Measurements from ENCODE around the gene HEATR1. TPM values are rescaled to one million over a fixed set of nuclear protein-coding genes. Genes with fewer than 3 reads are reported as not detected.

Gene HEATR1
- total RNA-seq, 2 experiments from 2014 or later = 32.9 to 33.9 TPM

DNA sequence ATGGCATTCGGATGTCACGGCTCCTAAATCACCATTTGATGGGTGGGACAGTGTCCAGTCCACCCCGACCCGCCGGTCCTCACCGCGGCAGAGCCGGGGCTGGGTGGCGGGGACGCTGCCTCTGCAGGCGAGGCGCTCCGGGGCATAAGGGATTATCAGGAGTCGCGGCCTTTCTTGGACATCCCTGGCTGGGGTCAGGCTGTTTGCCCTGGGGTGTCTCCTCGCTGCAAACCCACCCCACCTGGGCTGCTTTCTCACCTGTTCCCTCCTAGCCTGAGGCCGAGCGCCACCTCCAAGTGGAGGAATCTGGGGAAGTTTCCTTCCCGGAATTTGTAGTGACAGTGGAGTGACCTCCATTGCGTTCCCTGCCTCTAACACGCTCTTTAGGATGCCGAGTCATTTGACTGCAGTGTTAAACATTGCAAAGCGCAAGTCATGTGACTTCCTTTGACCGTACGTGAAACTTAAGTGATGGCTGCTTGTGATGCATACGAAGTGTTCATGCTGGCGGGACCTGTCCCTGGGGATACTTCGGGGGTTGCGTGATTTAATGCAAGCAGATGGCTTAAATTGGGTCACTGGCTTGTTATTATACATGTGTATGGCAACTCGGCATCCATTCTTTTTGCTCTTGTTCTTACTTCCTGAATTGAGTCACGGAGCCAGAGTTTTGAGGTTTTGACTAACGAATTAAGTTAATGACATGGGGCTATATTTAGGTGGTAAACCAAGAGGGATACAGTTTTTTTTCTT, 80.0 kb downstream of the HEATR1 start:
- peaks cover 42% of the 10 kb centered on the region for H3K36me3 Mint-ChIP-seq (ENCODE audit: low read depth)
- CTCF ChIA-PET = interaction anchor here (0.9 to 1.1 kb wide), 2 partner anchors 10 kb away, joined by 4 read pairs; no protein-coding TSS in a partner anchor
- H3K4me1 Mint-ChIP-seq = peaks cover 47% of the 10 kb centered on the region
- H3K27me3 Mint-ChIP-seq = peaks cover 2% of the 10 kb centered on the region
- H3K9me3 Mint-ChIP-seq = no peaks in the 10 kb centered on the region
- DNase-seq = peak; percentile 69
- POLR2A ChIA-PET = interaction anchor here (0.5 to 2.6 kb wide), 20 partner anchors 8 to 272 kb away, joined by 3 to 18 read pairs (median 4); partner anchors contain the start of gene HEATR1
- peak overlapping the region; percentile 88 for H3K4me3 Mint-ChIP-seq
- peak overlapping the region; percentile 98 for H3K27ac Mint-ChIP-seq

DNA sequence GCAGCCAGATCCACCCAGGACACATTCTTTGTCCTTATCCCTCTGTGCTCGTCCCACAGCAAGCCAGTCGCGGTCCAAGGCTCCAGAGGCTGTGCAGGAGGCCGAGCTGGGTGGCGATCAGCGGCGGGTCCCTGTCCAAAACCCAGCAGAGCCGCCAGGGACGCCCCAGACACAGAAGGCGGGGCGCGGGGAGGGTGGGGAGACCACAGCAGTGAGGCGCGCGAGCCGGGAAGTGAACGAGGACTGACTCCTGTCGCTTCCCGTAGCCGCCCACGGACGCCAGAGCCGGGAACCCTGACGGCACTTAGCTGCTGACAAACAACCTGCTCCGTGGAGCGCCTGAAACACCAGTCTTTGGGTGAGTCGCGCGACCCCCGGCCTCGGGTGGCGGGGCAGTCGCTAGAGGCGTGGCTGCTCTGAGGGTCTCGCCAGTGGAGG, 80.6 kb downstream of the HEATR1 start, which contains the start of gene LGALS8:
Gene LGALS8, plus strand, starts transcription at position 279 of the 438 bp plus-strand sequence. CDS start 2,089 bp downstream, outside the sequence.
- H3K36me3 Mint-ChIP-seq (ENCODE audit: low read depth) = peaks cover 38% of the 10 kb centered on the region
- peaks cover 2% of the 10 kb centered on the region for H3K27me3 Mint-ChIP-seq
- no peaks in the 10 kb centered on the region for H3K9me3 Mint-ChIP-seq
- ChIA-PET CTCF (interaction anchor here (0.9 kb wide), 1 partner anchor 10 kb away, joined by 4 read pairs; no protein-coding TSS in a partner anchor), POLR2A (interaction anchor here (0.5 to 2.6 kb wide), 15 partner anchors 9 to 273 kb away, joined by 3 to 18 read pairs (median 3); partner anchors contain the start of gene HEATR1)
- peak; percentile 90 for DNase-seq
- H3K27ac Mint-ChIP-seq = peak within 1 kb of the TSS; percentile 98
- peaks cover 41% of the 10 kb centered on the region for H3K4me1 Mint-ChIP-seq
- H3K4me3 Mint-ChIP-seq = peak within 1 kb of the TSS; percentile 88

DNA sequence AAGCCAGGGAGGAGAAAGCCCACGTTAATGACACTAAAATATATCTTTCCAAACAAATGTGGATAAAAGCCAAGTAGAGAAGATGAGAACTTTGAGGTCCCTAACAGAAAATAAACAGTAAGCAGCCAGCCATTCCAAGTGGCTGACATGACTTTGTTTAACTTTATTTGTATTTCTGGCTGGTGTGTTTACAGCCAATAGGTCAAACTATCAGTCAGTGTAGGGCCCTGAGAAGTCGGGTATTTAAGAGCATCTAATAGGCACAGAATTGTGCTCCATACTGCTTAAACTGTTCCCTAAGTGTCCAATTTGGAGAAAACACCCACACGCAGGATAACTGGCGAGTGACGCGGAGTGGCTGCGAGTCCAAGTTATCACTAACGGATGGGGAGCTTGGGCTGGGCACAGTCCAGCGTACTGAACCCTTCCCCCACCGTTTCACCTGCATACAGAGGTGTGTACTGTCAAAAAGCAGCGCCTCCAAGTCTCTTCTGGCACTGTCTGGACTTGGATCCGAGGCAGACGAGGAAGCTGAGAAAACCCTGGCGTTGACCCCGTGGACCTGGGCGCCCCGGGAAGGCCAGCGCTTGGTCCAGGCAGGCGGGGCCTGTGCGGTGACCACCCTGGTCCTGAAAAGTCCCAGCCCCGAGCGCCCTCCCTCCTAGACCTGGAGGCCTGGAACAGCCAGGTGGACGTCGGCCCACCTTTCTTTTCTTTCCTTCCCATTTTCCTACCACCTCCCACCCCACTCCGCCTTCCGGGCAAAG, 81.2 kb downstream of the HEATR1 start:
- CTCF ChIA-PET = interaction anchor here (0.9 kb wide), 1 partner anchor 11 kb away, joined by 4 read pairs; no protein-coding TSS in a partner anchor
- Mint-ChIP-seq H3K9me3 (no peaks in the 10 kb centered on the region), H3K27ac (peak overlapping the region; percentile 98), H3K27me3 (peaks cover 2% of the 10 kb centered on the region), H3K4me1 (peaks cover 46% of the 10 kb centered on the region), H3K36me3 (ENCODE audit: low read depth) (peaks cover 35% of the 10 kb centered on the region), H3K4me3 (peak overlapping the region; percentile 88)
- POLR2A ChIA-PET = interaction anchor here (0.9 to 2.6 kb wide), 12 partner anchors 8 to 273 kb away, joined by 3 to 18 read pairs (median 4); partner anchors contain the start of gene HEATR1
- DNase-seq = no peak

DNA sequence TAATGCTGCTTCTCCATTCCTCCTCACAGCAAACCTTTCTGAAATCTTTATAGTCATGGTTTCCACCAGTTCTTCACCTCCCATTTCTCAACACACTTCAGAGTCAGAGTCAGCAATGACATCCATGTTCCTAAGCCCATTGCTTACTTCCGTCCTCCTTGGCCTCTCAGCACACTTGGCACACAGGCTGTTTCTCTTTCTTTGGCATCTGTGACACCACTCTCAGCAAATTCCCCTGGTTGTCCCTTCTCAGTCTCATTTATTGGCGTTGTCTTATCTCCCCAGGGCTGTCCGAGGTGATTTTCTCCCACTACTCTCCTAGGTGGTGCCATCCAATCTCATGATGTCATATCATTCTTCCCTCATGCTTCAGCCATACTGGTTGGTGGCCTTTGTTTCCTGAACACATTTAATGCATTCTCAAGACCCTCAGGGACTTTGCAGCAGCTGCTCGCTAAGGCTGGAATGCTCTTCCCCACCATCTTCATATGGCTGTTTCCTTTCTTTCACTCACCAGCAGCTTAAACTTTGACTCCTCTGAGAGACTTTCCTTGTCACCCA, 83.8 kb downstream of the HEATR1 start:
- CTCF ChIA-PET = no interaction called here
- no peaks in the 10 kb centered on the region for H3K9me3 Mint-ChIP-seq
- peaks cover 2% of the 10 kb centered on the region for H3K27me3 Mint-ChIP-seq
- no peak overlapping the region for H3K4me3 Mint-ChIP-seq
- H3K4me1 Mint-ChIP-seq = peaks cover 55% of the 10 kb centered on the region
- no peak overlapping the region for H3K27ac Mint-ChIP-seq
- DNase-seq = no peak
- POLR2A ChIA-PET = no interaction called here
- H3K36me3 Mint-ChIP-seq (ENCODE audit: low read depth) = peaks cover 21% of the 10 kb centered on the region

DNA sequence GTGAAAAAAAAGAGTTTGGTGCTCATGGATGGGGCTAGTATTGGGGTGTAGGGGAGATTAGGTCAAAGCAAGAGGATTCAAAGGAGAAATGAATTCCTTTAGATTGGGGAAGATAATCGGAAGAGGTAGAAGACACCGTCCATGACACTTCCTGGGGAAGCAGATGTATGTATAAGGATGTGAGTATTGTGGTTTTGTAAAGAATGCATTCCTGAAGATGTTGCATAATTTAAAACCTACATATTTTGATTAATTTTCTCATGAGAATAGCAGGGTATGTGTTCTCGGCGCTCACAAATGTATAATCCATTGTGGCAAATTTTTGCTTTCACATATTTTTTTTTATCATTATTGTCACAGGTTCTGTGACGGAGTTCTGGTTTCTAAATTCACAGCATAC, 86.0 kb downstream of the HEATR1 start:
- Mint-ChIP-seq H3K9me3 (no peaks in the 10 kb centered on the region), H3K27me3 (peaks cover 2% of the 10 kb centered on the region), H3K4me3 (no peak overlapping the region), H3K36me3 (ENCODE audit: low read depth) (peaks cover 12% of the 10 kb centered on the region), H3K4me1 (peaks cover 50% of the 10 kb centered on the region), H3K27ac (no peak overlapping the region)
- ChIA-PET POLR2A (no interaction called here), CTCF (no interaction called here)
- DNase-seq = no peak

DNA sequence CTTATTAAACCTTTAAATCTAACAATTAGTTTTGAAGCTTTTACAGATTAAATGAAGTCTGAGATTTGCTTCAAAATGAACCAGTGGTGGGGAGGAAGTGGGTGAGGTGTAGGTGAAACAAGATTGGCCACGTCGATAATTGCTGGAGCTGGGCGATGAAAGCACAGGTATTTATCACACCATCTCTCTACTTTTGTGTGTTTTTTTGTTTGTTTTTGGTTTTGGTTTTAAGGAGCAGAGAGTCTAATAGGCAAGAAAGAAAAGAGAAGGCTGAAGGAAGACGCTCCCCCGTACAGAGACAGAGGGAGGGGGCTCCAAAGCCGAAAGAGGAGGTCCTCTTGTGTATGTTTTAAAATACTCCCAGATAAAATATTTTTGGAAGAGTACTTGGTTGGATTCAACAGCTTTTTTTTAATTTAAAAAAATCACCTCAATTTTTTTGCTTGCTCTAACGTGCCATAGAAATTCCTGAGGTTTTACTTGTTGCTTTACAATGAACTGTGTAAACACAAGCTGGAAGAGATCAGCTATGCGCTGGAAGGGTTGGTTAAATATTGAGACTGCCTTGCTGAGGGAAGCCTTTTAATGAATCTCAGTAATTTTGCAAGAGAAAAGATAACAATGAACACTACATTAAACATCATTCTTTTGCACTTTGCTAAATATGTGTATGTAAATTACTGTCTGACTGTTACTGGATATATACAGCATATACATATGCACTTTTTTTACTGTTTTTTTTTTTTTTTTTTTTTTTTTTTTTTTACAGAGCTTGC, 87.2 kb downstream of the HEATR1 start:
- Mint-ChIP-seq H3K4me1 (peaks cover 47% of the 10 kb centered on the region), H3K27ac (peak overlapping the region; percentile 86), H3K36me3 (ENCODE audit: low read depth) (peaks cover 12% of the 10 kb centered on the region), H3K27me3 (peaks cover 5% of the 10 kb centered on the region), H3K4me3 (peak overlapping the region; percentile 70), H3K9me3 (no peaks in the 10 kb centered on the region)
- ChIA-PET CTCF (interaction anchor here (1.1 to 1.3 kb wide), 3 partner anchors 10 to 32 kb away, joined by 3 read pairs; no protein-coding TSS in a partner anchor), POLR2A (interaction anchor here (0.8 to 1.7 kb wide), 9 partner anchors 8 to 100 kb away, joined by 3 to 10 read pairs (median 6); partner anchors contain the start of gene HEATR1)
- DNase-seq = peak; percentile 76

DNA sequence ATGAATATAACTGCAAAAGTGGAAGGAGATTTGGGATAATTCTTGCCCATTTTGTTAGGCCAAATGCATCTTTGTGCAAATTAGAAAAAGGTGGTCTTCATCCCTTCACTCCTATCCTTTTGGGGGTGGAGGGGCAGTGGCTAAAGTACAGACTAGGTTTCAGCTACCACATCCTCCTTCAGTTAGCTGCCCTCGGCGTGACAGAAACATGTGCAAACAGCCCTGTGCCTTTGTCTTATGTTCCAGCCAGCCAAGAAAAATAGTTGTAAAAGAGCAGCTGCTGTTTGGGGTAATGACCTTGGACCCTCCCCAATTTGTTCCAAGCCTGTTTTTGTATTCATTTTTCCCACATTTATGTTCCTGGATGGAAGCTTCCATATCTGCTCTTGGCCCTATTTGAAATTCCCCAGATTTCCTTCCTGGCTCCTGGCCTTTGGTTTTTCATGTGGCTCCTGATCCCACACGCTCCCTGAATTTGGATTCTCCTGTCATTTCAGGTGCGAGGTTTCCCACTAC, 88.8 kb downstream of the HEATR1 start:
- no peak for DNase-seq
- Mint-ChIP-seq H3K9me3 (no peaks in the 10 kb centered on the region), H3K27me3 (peaks cover 3% of the 10 kb centered on the region), H3K4me1 (peaks cover 53% of the 10 kb centered on the region), H3K36me3 (ENCODE audit: low read depth) (peaks cover 8% of the 10 kb centered on the region), H3K27ac (peak overlapping the region; percentile 55), H3K4me3 (no peak overlapping the region)
- POLR2A ChIA-PET = interaction anchor here (0.9 to 1.4 kb wide), 2 partner anchors 8 to 10 kb away, joined by 4 to 5 read pairs; partner anchors contain the start of gene LGALS8
- CTCF ChIA-PET = interaction anchor here (1.3 kb wide), 1 partner anchor 9 kb away, joined by 3 read pairs; no protein-coding TSS in a partner anchor

DNA sequence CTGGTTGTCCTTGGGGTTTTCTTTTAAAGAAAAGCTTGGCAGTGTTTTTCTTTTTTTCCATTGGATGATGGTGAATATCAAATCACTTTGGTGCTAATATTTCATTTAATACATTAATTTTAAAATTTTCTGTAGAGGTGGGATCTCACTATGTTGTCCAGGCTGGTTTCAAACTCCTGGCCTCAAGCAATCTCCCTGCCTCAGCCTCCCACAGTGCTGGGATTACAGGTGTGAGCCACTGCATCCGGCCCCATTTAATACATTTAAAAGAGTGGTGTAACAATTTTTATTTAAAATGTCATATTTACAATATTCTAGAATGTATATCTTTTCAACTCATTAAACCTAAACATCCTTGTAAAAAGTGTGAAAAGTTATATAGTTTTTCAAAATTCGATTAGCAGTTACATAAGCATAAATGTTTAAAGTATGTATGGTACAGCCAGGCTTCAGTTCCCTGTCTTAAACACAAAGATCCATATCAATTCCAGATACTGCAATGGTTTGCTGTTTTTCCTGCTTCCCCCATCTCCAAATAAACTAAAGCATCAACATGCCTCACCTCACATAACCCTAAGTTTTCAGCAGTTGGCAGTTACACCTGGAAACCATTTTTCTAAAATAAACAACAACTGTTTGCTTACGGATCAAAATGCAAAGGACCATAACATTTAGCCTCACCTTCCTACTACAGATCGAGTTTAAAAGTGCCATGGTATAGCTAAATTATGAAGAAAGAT, 89.4 kb downstream of the HEATR1 start:
- POLR2A ChIA-PET = interaction anchor here (0.9 to 1.4 kb wide), 2 partner anchors 9 to 10 kb away, joined by 4 to 5 read pairs; partner anchors contain the start of gene LGALS8
- Mint-ChIP-seq H3K27ac (no peak overlapping the region), H3K27me3 (peaks cover 3% of the 10 kb centered on the region), H3K36me3 (ENCODE audit: low read depth) (peaks cover 6% of the 10 kb centered on the region), H3K4me1 (peaks cover 58% of the 10 kb centered on the region), H3K9me3 (no peaks in the 10 kb centered on the region), H3K4me3 (no peak overlapping the region)
- no peak for DNase-seq
- CTCF ChIA-PET = no interaction called here

DNA sequence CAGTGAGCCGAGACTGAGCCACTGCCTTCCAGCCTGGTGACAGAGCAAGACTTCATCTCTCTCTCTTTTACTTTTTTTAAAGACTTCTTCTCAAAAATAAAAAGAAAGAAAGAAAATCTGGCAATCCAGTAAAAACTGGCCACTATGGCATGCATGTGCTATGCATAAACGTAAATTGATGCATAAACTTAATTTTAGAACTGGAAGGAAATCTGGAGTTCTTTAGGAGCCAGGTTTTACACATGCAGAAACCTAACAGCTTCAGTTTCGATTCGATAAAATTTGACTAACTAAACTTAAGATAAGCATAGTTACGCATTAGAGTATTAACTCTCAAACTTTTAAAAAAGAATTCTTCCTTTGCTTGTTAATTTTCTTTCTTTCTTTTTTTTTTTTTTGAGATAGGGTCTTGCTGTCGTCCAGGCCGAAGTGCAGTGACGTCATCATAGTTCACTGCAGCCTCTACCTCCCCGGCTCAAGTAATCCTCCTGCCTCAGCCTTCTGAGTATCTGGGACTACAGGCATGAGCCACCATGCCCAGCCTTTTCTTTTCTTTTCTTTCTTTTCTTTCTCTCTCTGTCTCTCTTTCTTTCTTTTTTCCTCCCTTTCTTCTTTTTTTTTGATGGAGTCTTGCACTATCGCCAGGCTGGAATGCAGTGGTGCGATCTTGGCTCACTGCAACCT, 92.4 kb downstream of the HEATR1 start:
- Mint-ChIP-seq H3K36me3 (ENCODE audit: low read depth) (peaks cover 2% of the 10 kb centered on the region), H3K27ac (no peak overlapping the region), H3K4me1 (peaks cover 65% of the 10 kb centered on the region), H3K9me3 (no peaks in the 10 kb centered on the region), H3K4me3 (no peak overlapping the region), H3K27me3 (peaks cover 5% of the 10 kb centered on the region)
- ChIA-PET CTCF (no interaction called here), POLR2A (interaction anchor here (1.9 kb wide), 1 partner anchor 12 kb away, joined by 9 read pairs; the partner anchor contains the start of gene LGALS8)
- no peak for DNase-seq

DNA sequence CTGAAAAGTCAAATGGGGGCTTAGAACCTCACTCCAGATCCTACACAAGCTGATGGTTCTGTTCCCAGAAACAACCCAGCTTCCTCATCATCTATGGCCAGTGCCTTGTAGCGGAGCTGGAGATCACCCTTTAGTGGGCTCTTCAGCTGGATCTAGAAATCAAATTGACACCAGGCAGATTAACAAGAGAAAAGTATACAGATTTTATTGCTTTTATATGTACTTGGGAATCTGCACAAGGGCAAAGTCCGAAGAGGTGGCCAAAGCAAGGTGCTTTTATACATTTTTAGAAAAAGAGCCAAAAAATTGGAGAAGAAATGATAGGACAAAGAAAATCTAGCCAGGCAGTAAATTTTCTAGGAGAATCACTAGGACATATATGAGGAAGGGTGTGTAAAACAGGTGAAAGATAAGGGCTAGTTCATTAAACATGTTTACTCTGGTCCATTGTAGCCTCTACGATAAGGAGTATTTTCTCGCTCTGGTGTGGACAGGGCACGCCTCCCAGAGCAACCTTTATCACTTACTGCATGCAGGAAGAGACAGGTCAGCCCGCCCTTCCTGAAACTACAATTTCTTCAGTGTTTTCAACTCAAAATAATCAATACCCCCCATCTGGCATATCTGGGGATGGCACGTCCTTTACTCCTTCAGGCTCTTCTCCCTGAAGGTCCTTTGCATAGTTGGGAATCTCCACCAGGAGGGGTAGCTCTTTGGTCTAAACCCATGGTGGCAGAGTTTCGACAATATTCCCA, 94.5 kb downstream of the HEATR1 start:
- Mint-ChIP-seq H3K9me3 (no peaks in the 10 kb centered on the region), H3K4me3 (no peak overlapping the region), H3K4me1 (peaks cover 46% of the 10 kb centered on the region), H3K36me3 (ENCODE audit: low read depth) (no peaks in the 10 kb centered on the region), H3K27ac (peak overlapping the region; percentile 52), H3K27me3 (peaks cover 6% of the 10 kb centered on the region)
- DNase-seq = no peak
- CTCF ChIA-PET = no interaction called here
- POLR2A ChIA-PET = interaction anchor here (0.7 kb wide), 1 partner anchor 14 kb away, joined by 3 read pairs; the partner anchor contains the start of gene LGALS8

Data from activated CD4-positive, alpha-beta memory T cell treated with anti-CD3 and anti-CD28 coated beads, Interleukin-2, amount 10 ng/mL, durations not matched to agents 7 days and 5 days (primary cell).